Measurements from ENCODE around the gene DAZAP1.
"Not testable (repeated sequence)": the region's sequence is repeated elsewhere in the genome, so short reads cannot be mapped to it uniquely, and the experiment has no call there.

Gene DAZAP1

GRCh38 chr19:1434040-1434366, 26.6 kb downstream of the DAZAP1 start:
- no peak for DNase-seq (ENCODE audit: low read depth)
- no peak overlapping the region for H3K4me3 ChIP-seq (ENCODE audit: low read depth, low read length)
- no peak for TF ChIP-seq CTCF (IDR thresholded peaks at IDR 0.05; ENCODE audit: control insufficient read depth, extremely low read depth, insufficient read depth)

- TF ChIP-seq CTCF (IDR thresholded peaks at IDR 0.05; ENCODE audit: control insufficient read depth, extremely low read depth, insufficient read depth) = no peak
- H3K4me3 ChIP-seq (ENCODE audit: low read depth, low read length) = no peak overlapping the region
- DNase-seq (ENCODE audit: low read depth) = no peak
These were observed 27.2 kb downstream of the DAZAP1 start for GRCh38 chr19:1434577-1435060.

DNA sequence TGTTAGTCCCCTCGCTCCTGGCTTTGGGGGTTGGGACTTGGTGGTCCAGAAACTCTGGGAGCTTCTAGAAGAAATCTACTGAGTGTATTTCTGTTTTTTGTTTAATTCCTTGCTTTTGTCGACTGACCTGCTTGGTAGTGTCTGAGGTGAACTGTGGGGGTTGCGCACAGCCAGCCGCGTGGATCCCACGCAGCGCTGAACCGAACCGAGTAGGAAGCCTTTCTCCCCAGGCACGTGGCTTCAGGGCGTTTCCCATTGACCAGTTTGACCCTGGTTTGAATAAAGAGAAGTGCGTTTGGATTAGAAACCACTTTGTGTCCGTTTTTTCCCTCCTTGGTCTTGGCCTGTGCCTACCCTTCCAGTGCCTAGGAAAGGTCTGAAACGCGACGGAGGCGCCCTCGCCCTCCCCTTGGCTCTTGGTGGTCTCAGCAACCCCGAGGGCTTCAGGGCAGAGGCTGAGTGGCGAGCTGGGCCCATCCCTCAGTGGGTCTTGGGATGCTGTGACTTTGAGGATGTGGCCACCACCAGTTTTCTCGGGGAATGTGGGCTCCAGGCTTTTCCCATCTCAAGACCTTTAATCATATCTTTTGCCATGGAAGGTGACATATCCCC, 28.1 kb downstream of the DAZAP1 start:
- no peak for DNase-seq (ENCODE audit: low read depth)
- no peak for TF ChIP-seq CTCF (IDR thresholded peaks at IDR 0.05; ENCODE audit: control insufficient read depth, extremely low read depth, insufficient read depth)
- H3K4me3 ChIP-seq (ENCODE audit: low read depth, low read length) = no peak overlapping the region

DNA sequence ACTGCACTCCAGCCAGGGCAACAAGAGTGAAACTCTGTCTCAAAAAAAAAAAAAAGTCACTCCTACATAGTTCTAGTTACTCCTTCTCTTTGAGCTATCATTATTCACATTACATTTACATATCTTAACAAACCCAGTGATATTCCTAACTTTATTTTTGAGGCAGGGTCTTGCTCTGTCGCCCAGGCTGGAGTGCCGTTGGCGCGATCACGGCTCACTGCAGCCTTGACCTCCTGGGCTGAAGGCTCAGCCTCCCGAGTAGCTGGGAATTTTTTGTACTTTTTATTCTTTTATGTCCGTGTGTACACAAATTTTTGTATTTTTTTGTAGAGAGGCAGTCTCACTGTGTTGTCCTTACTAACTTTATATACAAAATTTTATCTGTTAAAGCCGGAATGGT, 30.2 kb downstream of the DAZAP1 start:
- TF ChIP-seq CTCF (IDR thresholded peaks at IDR 0.05; ENCODE audit: control insufficient read depth, extremely low read depth, insufficient read depth) = no peak
- no peak for DNase-seq (ENCODE audit: low read depth)
- no peak overlapping the region; the same call in 1 of the 2 replicates for H3K4me3 ChIP-seq (ENCODE audit: low read depth, low read length)

DNA sequence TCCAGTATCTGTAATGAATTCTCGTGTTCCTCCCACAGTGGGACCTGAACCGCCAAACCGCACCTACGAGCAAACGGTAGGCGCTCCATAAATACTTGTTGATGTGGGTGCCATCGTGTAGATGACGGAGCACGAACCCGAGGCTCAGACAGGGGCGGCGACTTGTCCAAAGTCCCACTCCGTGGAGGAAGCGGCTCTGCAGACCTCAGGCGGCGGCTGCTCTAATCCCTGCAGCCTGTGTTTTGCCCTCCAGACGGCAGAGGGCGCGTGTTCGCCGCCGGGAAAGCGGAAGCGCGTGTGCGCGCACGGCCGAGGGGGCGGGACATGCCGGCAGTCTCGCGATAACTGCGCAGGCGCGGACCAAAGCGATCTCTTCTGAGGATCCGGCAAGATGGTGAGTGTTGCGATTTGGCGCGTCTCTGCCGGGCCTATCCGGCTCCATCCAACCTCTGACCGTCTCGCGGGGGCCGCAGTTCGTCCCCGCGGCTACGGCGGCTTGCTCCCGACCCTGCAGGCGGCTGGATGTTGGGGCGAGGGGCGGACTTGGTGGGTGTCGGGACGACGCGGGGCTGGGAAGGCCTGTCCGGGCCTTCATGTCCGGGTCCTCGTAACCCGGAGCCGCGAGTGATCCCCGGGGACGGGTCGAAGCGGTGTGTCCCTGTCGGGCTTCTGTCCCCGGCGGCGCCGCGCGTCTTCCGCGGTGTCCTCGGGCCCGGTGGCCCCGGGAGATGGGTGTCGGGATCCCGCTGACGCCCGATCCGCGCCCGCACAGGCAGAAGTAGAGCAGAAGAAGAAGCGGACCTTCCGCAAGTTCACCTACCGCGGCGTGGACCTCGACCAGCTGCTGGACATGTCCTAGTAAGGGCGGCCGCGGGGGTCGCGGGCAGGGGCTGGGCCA, 30.9 kb downstream of the DAZAP1 start, which contains the start of gene RPS15:
Gene RPS15 (plus strand): TSS at position 362 of the 898 bp plus-strand sequence. CDS start 30 bp downstream, at position 392.
- peak; percentile 99 for TF ChIP-seq CTCF (IDR thresholded peaks at IDR 0.05; ENCODE audit: control insufficient read depth, extremely low read depth, insufficient read depth)
- peak; percentile 79 for DNase-seq (ENCODE audit: low read depth)
- peak within 1 kb of the TSS; percentile 91 for H3K4me3 ChIP-seq (ENCODE audit: low read depth, low read length)

- no peak for DNase-seq (ENCODE audit: low read depth)
- peak overlapping the region; percentile 91 for H3K4me3 ChIP-seq (ENCODE audit: low read depth, low read length)
These were observed 31.6 kb downstream of the DAZAP1 start for GRCh38 chr19:1438933-1439354.

GRCh38 chr19:1439525-1440417, 32.4 kb downstream of the DAZAP1 start:
- not testable (repeated sequence) for DNase-seq (ENCODE audit: low read depth)
- H3K4me3 ChIP-seq (ENCODE audit: low read depth, low read length) = peak overlapping the region; percentile 91

More at GRCh38 chr19:1438933-1439354, 31.6 kb downstream of the DAZAP1 start:
- TF ChIP-seq CTCF (IDR thresholded peaks at IDR 0.05; ENCODE audit: control insufficient read depth, extremely low read depth, insufficient read depth) = no peak

Data from LNCaP clone FGC (cell line).